ENCODE results near the gene GOLGB1.

GRCh38 chr3:121677141-121677540 lies 72.4 kb downstream of the GOLGB1 start:
- no peak for TF ChIP-seq TAF1 (IDR thresholded peaks at IDR 0.05; ENCODE audit: borderline replicate concordance, low read depth, low read length)
- TF ChIP-seq POLR2A (IDR thresholded peaks at IDR 0.05; ENCODE audit: low read depth, low read length) = no peak
- TF ChIP-seq POLR2AphosphoS5 (IDR thresholded peaks at IDR 0.05; ENCODE audit: low read depth, low read length) = no peak

Measured in GM12892 (cell line).